Subcutaneous adipose tissue (tissue), 4 donors: Measurements from ENCODE around the gene BTBD17. TPM values are rescaled to one million over a fixed set of nuclear protein-coding genes. Genes with fewer than 3 reads are reported as not detected.

Experiments used
- total RNA-seq, 4 donors: library from RNA; depleted of rRNA; stranded (reverse); fragments of >200 nt; gene quantifications; one replicate each; pipeline ENCODE4 v1.1.0, GENCODE V29; 2016
- TF ChIP-seq, protein P1 (sequence below): fragments of 450-650 bp; IDR thresholded peaks from one replicate; pipeline ENCODE4 v1.5.1; 2016; ENCODE audit warnings: low read depth, mild to moderate bottlenecking, control low read depth, antibody characterized with exemption, moderate library complexity

Gene BTBD17
- total RNA-seq, 4 donors from 2014 or later = not detected

DNA sequence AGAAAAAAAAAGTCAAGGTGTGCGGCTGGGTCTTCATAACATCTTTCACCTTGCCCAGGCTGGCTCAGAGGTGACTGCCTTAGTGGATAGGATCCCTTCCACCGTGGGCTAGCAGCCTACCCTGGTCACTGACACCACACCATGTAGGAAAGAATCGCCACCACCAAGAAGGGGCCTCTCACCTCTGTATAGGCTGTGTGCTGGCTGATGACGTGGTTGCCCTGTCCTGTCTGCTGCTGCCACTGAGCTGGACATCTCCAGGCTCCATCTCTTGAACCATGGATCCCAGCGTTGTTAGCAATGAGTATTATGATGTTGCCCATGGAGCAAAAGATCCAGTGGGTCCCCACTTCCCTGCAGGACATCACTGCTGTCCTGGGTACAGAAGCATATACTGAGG lies 5.5 kb upstream of the BTBD17 start, which contains the start of gene GPR142:
Gene GPR142 (plus strand): TSS at position 301 of the 400 bp plus-strand sequence. CDS start 2,035 bp downstream, outside the sequence.
- TF ChIP-seq, protein P1, sequence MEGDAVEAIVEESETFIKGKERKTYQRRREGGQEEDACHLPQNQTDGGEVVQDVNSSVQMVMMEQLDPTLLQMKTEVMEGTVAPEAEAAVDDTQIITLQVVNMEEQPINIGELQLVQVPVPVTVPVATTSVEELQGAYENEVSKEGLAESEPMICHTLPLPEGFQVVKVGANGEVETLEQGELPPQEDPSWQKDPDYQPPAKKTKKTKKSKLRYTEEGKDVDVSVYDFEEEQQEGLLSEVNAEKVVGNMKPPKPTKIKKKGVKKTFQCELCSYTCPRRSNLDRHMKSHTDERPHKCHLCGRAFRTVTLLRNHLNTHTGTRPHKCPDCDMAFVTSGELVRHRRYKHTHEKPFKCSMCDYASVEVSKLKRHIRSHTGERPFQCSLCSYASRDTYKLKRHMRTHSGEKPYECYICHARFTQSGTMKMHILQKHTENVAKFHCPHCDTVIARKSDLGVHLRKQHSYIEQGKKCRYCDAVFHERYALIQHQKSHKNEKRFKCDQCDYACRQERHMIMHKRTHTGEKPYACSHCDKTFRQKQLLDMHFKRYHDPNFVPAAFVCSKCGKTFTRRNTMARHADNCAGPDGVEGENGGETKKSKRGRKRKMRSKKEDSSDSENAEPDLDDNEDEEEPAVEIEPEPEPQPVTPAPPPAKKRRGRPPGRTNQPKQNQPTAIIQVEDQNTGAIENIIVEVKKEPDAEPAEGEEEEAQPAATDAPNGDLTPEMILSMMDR = no peak

GRCh38 chr17:74362810-74363498 lies 1.3 kb upstream of the BTBD17 start:
- TF ChIP-seq, protein P1 = no peak

- TF ChIP-seq, protein P1 = no peak
Measured at GRCh38 chr17:74362069-74362405, 369 bp upstream of the BTBD17 start.

DNA sequence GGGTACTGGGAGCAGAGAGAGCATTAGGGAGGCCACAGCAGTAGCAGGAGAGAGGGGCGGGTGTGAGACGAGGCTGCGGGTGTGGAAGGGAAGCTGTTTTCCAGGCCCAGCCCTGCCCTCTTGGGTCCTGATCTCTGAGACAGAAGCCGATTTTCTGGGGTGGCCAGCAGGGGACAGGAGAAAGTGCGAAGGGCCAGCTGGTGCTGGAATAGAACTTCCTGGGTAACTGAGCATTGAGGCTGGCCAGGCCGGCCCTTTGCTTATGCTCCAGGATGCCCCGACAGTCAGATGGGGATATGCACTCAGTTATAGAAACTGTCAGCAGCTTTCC lies 804 bp downstream of the BTBD17 start:
- TF ChIP-seq, protein P1 = no peak

- TF ChIP-seq, protein P1 = no peak
Measured at GRCh38 chr17:74359916-74360315, 1.8 kb downstream of the BTBD17 start.

DNA sequence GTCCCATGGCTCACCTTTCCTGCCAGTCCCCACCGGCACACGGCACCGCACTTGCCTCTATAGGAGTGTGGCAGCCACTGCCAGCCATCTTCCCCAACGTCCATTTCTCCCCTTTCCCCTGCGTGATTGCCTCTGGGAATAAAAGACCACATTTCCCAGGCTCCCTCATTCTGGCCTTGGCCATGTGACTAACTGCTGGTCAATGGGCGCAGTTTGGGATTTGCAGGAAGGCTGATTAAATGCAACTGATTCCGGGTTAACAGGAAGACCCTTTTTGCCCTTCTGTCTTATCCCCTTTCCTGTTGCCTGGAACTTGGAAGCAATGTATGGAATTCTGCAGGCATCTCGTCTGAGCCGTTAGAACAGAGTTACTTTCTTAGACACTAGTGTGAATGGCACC lies 3.0 kb downstream of the BTBD17 start:
- TF ChIP-seq, protein P1 = no peak

DNA sequence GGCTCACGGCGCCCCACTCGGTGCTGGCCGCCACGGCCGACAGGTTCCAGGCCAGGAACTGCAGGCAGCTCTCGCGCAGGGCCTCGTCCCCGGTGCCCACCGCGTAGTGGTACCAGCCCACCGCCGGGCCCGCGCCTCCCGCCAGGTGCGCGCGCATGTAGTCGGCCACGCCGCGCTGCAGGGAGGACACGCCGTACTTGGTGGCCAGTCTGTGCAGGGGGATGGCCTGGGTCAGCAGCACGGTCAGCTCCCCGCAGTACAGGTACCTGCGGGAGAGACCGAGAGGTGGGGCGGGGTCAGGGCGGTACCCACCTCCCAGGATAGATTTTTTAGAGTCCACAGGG lies 4.2 kb downstream of the BTBD17 start:
- TF ChIP-seq, protein P1 = no peak
